HG03139 (cell line): ENCODE measurements around the gene LRRC75B.

Experiments used
- ATAC-seq: cut with Tn5 transposase; IDR thresholded peaks from one replicate; pipeline ENCODE4 v1.9.1; 2021; ENCODE audit not compliant: unreplicated experiment

LRRC75B gene

GRCh38 chr22:24587251-24587650 lies 5.6 kb downstream of the LRRC75B start:
- no peak for ATAC-seq

GRCh38 chr22:24585927-24586546 lies 6.8 kb downstream of the LRRC75B start:
- no peak for ATAC-seq

GRCh38 chr22:24585461-24585860 lies 7.4 kb downstream of the LRRC75B start:
- ATAC-seq: no peak

- ATAC-seq: no peak
These were observed 7.9 kb downstream of the LRRC75B start for GRCh38 chr22:24584871-24585411.

- ATAC-seq: no peak
These were observed 8.6 kb downstream of the LRRC75B start for GRCh38 chr22:24584166-24584790.

- ATAC-seq: no peak
These were observed 9.4 kb downstream of the LRRC75B start for GRCh38 chr22:24583221-24584165.

- no peak for ATAC-seq
These were observed 10.6 kb downstream of the LRRC75B start for GRCh38 chr22:24582056-24582814.

GRCh38 chr22:24580276-24580675 lies 12.6 kb downstream of the LRRC75B start:
- no peak for ATAC-seq

- no peak for ATAC-seq
These were observed 13.6 kb downstream of the LRRC75B start for GRCh38 chr22:24579258-24579601.

- no peak for ATAC-seq
These were observed 14.3 kb downstream of the LRRC75B start for GRCh38 chr22:24578355-24579257.

- no peak for ATAC-seq
These were observed 16.1 kb downstream of the LRRC75B start for GRCh38 chr22:24576778-24577177.

GRCh38 chr22:24571266-24571665 lies 21.6 kb downstream of the LRRC75B start:
- ATAC-seq: no peak

GRCh38 chr22:24567668-24568067 lies 25.2 kb downstream of the LRRC75B start:
- ATAC-seq: no peak

- no peak for ATAC-seq
These were observed 25.9 kb downstream of the LRRC75B start for GRCh38 chr22:24566899-24567511.

GRCh38 chr22:24565077-24565476 lies 27.8 kb downstream of the LRRC75B start:
- no peak for ATAC-seq

- ATAC-seq: no peak
These were observed 28.4 kb downstream of the LRRC75B start for GRCh38 chr22:24564376-24565058.

GRCh38 chr22:24563246-24563645 lies 29.6 kb downstream of the LRRC75B start:
- ATAC-seq: no peak

GRCh38 chr22:24559471-24559870 lies 33.4 kb downstream of the LRRC75B start:
- no peak for ATAC-seq
